Transverse colon (tissue), 4 donors: Measurements from ENCODE around the gene DGKG. TPM values are rescaled to one million over a fixed set of nuclear protein-coding genes. Genes with fewer than 3 reads are reported as not detected.

Source experiments
- DNase-seq: peaks from one replicate; pipeline ENCODE4 v3.0.0-alpha.2; 2019
- H3K27ac ChIP-seq, 4 donors: fragments of 200-600 bp; sonication (generic); 2 replicates each; pipeline ENCODE4 v1.5.1; 2016 to 2018; ENCODE audit warnings: inconsistent platforms in 4 of 4
- H3K27me3 ChIP-seq: fragments of 200-600 bp; sonication (generic); 2 replicates; pipeline ENCODE4 v1.5.1; 2017; ENCODE audit warnings: inconsistent platforms
- H3K36me3 ChIP-seq, 4 donors: fragments of 200-600 bp; sonication (generic); 2 replicates each; pipeline ENCODE4 v1.5.1; 2017 to 2019; ENCODE audit warnings: inconsistent platforms in 4 of 4
- H3K4me1 ChIP-seq, 4 donors: fragments of 200-600 bp; sonication (generic); 2 replicates each; pipeline ENCODE4 v1.5.1; 2017 to 2020; ENCODE audit warnings: inconsistent platforms in 4 of 4
- H3K4me3 ChIP-seq, 4 donors: fragments of 200-600 bp; sonication (generic); 1 replicate in 1 of 4; 2 replicates in 3 of 4; pipeline versions ENCODE4 v1.5.1 to v1.6.1; 2017 to 2019; ENCODE audit warnings: inconsistent platforms in 4 of 4
- H3K9me3 ChIP-seq, 2 donors: fragments of 200-600 bp; sonication (generic); 2 replicates each; pipeline ENCODE4 v1.5.1; 2017 to 2019; ENCODE audit warnings: inconsistent platforms in 2 of 2
- EP300 ChIP-seq: sonication (generic); formaldehyde crosslinking; IDR thresholded peaks from one replicate; pipeline ENCODE4 v1.6.1; 2017; ENCODE audit warnings: antibody characterized with exemption, low read depth
- POLR2A ChIP-seq: fragments of 450-650 bp; IDR thresholded peaks from one replicate; pipeline ENCODE4 v1.6.1; 2016; ENCODE audit warnings: antibody characterized with exemption, mild to moderate bottlenecking, moderate library complexity
- POLR2AphosphoS5 ChIP-seq, 3 donors: sonication (generic); formaldehyde crosslinking; IDR thresholded peaks; one replicate each; pipeline ENCODE4 v1.6.1; 2016; ENCODE audit warnings: antibody characterized with exemption in 3 of 3
- WGBS, 2 donors: methylation state at CpG; one replicate each; pipeline ENCODE4 v1.1.5; 2018; ENCODE audit warnings: low coverage in 1 of 2; 5-methylcytosine and 5-hydroxymethylcytosine counted together
- in situ Hi-C, 4 donors: fragments of 200-750 bp; cut with MboI; loops; one replicate each; pipeline versions ENCODE4 v1.15.0 to v1.15.1; 2017; ENCODE audit warnings: low sequenced_read_pairs in 3 of 4, low pct_ligation_motif_present in 1 of 4, low pct_unique_long_range_greater_than_20kb in 1 of 4
- intact Hi-C: fragments of 100-400 bp; cut with DNase I; formaldehyde crosslinking; loops from one replicate; pipeline ENCODE4 v1.15.1; 2023; ENCODE audit warnings: low total_unique reads
- total RNA-seq, 4 donors: library from RNA; depleted of rRNA; stranded (reverse); fragments of >200 nt; gene quantifications; one replicate each; pipeline ENCODE4 v1.1.0, GENCODE V29; 2016
- TF ChIP-seq, protein P1 (sequence below), 5 experiments: fragments of 200-600 bp in 3 of 5; fragments of 450-650 bp in 2 of 5; sonication (generic) in 3 of 5; IDR thresholded peaks; 1 replicate in 2 of 5; 2 replicates in 3 of 5; pipeline ENCODE4 v1.5.1; 2016 to 2017; ENCODE audit warnings: antibody characterized with exemption in 5 of 5, inconsistent platforms in 3 of 5, mild to moderate bottlenecking in 2 of 5, moderate library complexity in 1 of 5

DGKG gene
- total RNA-seq, 4 donors from 2014 or later, result 1.00 to 2.9 (median 1.8) TPM

- Histone ChIP-seq H3K36me3 (no peaks in the 10 kb centered on the region), H3K4me3 (no peak overlapping the region), H3K4me1 (peaks cover 0 to 2% (median 0%) of the 10 kb centered on the region in 4 donors), H3K27me3 (no peaks in the 10 kb centered on the region), H3K27ac (no peak overlapping the region), H3K9me3 (no peaks in the 10 kb centered on the region)
- no peak for DNase-seq
- intact Hi-C loops (no loop called here), in situ Hi-C loops (no loop called here)
- 70 to 78% methylated on average over 5 of the region's 5 CpGs for WGBS, 2 donors
- TF ChIP-seq POLR2AphosphoS5 (IDR thresholded peaks at IDR 0.05), result no peak
- no peak for TF ChIP-seq EP300
- TF ChIP-seq, protein P1, sequence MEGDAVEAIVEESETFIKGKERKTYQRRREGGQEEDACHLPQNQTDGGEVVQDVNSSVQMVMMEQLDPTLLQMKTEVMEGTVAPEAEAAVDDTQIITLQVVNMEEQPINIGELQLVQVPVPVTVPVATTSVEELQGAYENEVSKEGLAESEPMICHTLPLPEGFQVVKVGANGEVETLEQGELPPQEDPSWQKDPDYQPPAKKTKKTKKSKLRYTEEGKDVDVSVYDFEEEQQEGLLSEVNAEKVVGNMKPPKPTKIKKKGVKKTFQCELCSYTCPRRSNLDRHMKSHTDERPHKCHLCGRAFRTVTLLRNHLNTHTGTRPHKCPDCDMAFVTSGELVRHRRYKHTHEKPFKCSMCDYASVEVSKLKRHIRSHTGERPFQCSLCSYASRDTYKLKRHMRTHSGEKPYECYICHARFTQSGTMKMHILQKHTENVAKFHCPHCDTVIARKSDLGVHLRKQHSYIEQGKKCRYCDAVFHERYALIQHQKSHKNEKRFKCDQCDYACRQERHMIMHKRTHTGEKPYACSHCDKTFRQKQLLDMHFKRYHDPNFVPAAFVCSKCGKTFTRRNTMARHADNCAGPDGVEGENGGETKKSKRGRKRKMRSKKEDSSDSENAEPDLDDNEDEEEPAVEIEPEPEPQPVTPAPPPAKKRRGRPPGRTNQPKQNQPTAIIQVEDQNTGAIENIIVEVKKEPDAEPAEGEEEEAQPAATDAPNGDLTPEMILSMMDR (IDR thresholded peaks at IDR 0.05), result no peak
- TF ChIP-seq POLR2A, result no peak
Measured at GRCh38 chr3:186354100-186354499, 7.9 kb downstream of the DGKG start.

- TF ChIP-seq POLR2AphosphoS5 (IDR thresholded peaks at IDR 0.05), result no peak
- TF ChIP-seq, protein P1 (IDR thresholded peaks at IDR 0.05), result no peak
- TF ChIP-seq EP300, result no peak
- TF ChIP-seq POLR2A, result no peak
- H3K27ac ChIP-seq, result no peak overlapping the region
- H3K36me3 ChIP-seq, result no peaks in the 10 kb centered on the region
- no peak overlapping the region for H3K4me3 ChIP-seq
- DNase-seq, result no peak
- intact Hi-C loops (no loop called here), in situ Hi-C loops (no loop called here)
- no peaks in the 10 kb centered on the region for H3K9me3 ChIP-seq
- WGBS, 2 donors, result 58 to 79% methylated on average over 4 of the region's 4 CpGs
- no peaks in the 10 kb centered on the region for H3K27me3 ChIP-seq
- no peaks in the 10 kb centered on the region for H3K4me1 ChIP-seq
Measured at GRCh38 chr3:186352369-186352768, 9.7 kb downstream of the DGKG start.

- no peaks in the 10 kb centered on the region for H3K36me3 ChIP-seq
- H3K27ac ChIP-seq, result no peak overlapping the region
- in situ Hi-C loops, result no loop called here
- 76 to 85% methylated on average over 3 to 5 of the region's 5 CpGs for WGBS, 2 donors
- no peaks in the 10 kb centered on the region for H3K4me1 ChIP-seq
- DNase-seq, result no peak
- no peaks in the 10 kb centered on the region for H3K9me3 ChIP-seq
- intact Hi-C loops, result no loop called here
- TF ChIP-seq EP300 (no peak), POLR2A (no peak), POLR2AphosphoS5 (IDR thresholded peaks at IDR 0.05) (no peak)
- TF ChIP-seq, protein P1 (IDR thresholded peaks at IDR 0.05), result no peak
- no peak overlapping the region for H3K4me3 ChIP-seq
- no peaks in the 10 kb centered on the region for H3K27me3 ChIP-seq
Measured at GRCh38 chr3:186342197-186342596, 19.8 kb downstream of the DGKG start.

DNA sequence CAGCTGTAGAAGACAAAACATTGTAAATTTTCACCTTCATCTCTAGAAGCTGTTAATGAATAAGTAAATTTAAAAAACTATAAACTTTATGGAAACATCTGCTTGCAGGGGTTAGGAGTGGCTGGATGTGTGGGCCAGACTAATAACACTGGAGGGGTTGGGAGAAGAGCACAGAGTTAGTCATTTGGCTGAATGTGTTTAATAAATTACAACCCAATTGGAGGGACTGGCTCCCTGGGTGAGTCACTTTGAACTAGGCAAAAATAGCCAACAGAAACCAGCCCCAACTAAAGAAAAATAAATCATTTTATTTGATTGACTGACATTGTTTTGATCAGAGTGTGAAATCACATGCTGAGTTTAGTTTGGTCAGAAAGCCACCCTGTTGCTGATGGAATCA is 21.8 kb downstream of the DGKG start:
- Histone ChIP-seq H3K9me3 (no peaks in the 10 kb centered on the region), H3K36me3 (no peaks in the 10 kb centered on the region), H3K27ac (no peak overlapping the region), H3K4me3 (no peak overlapping the region), H3K4me1 (no peaks in the 10 kb centered on the region), H3K27me3 (no peaks in the 10 kb centered on the region)
- intact Hi-C loops (no loop called here), in situ Hi-C loops (no loop called here)
- DNase-seq, result no peak
- TF ChIP-seq POLR2A, result no peak
- TF ChIP-seq POLR2AphosphoS5 (IDR thresholded peaks at IDR 0.05), result no peak
- TF ChIP-seq, protein P1 (IDR thresholded peaks at IDR 0.05), result no peak
- no peak for TF ChIP-seq EP300
